H7 (cell line): Measurements from ENCODE around the gene ITPRIPL1. TPM values are rescaled to one million over a fixed set of nuclear protein-coding genes. Genes with fewer than 3 reads are reported as not detected.
A peak's percentile ranks its signal among the peaks of the same experiment; 100 is the strongest.

Source experiments
- DNase-seq: peaks from one replicate; pipeline ENCODE4 v3.0.0; 2012
- H3K27me3 ChIP-seq: 2 replicates; pipeline ENCODE4 v1.6.0; 2011; ENCODE audit warnings: mild to moderate bottlenecking, low read length; ENCODE audit not compliant: control insufficient read depth, insufficient read depth
- H3K36me3 ChIP-seq: replicated peaks from 2 replicates; pipeline ENCODE4 v1.5.1; 2011; ENCODE audit warnings: low read length; ENCODE audit not compliant: control insufficient read depth, insufficient read depth
- H3K4me3 ChIP-seq: 2 replicates; pipeline ENCODE4 v1.5.1; 2011; ENCODE audit warnings: low read depth, mild to moderate bottlenecking, control low read depth, low read length, moderate library complexity; ENCODE audit not compliant: insufficient read depth
- total RNA-seq: library from RNA; depleted of rRNA; stranded (reverse); fragments of >200 nt; shearing (Covaris generic); gene quantifications from 2 replicates; pipeline ENCODE4 v1.2.3, GENCODE V29; 2014; rRNA removed

The ITPRIPL1 gene
- total RNA-seq, 1 experiment from 2014 or later = 9.0 TPM

DNA sequence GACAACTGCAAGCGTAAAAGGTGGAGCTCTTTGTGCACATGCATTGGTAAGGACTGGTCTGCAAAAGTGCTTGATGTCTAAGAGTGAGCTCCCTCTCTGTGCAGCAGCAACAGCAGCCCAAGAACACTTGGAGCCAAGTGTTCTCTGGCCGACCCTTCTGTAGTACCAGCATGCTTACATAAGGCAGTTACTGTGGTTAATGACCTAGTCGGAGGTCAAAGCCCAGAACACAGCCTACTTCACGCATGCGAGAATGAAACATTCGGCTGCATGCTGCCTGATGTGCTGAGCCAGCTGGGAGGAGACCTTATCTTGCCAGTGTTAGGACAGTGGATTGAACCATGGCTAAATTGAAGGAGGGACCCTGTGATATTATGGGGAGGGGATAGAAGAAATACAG, 31.8 kb downstream of the ITPRIPL1 start:
- DNase-seq = no peak
- Histone ChIP-seq H3K36me3 (peaks cover 45% of the 10 kb centered on the region), H3K4me3 (no peak overlapping the region), H3K27me3 (no peaks in the 10 kb centered on the region)

DNA sequence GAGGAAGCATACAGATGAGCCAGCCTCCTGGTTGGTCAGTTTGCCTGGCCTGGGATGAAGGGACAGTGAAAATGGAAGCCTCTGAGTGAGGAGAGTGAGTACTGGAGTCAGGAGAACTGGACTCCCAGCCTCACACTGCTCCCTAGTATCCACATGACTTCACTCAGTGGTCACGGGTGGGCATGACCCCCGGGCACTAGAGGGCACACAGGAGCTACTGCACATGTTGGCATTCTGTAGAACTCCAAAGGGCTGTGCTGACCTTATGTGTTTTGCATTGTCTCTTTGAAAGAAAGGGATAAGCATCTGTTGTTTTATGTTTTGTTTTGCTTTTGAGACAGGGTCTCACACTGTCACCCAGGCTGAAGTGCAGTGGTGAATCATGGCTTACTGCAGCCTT, 34.2 kb downstream of the ITPRIPL1 start:
- H3K4me3 ChIP-seq = no peak overlapping the region
- peak; percentile 38 for DNase-seq

DNA sequence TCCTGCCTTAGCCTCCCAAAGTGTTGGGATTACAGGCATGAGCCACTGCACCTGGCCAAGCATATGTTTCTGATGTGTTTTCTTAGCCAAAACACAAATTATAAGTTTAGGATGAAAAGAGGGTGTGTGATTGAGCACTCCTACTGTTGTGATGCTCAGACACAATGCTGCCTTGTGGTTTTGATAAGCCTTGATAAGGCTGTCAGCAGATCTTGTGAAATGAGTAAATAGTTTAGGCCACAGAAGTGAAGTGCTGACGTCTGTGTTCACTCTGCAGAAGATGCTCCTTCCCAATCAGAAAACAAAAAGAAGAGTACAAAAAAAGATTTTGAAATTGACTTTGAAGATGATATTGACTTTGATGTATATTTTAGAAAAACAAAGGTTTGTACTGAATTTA, 34.7 kb downstream of the ITPRIPL1 start:
- no peak for DNase-seq
- no peak overlapping the region for H3K4me3 ChIP-seq
- H3K36me3 ChIP-seq = peaks cover 37% of the 10 kb centered on the region
- no peaks in the 10 kb centered on the region for H3K27me3 ChIP-seq

More for the DNA sequence above, 34.2 kb downstream of the ITPRIPL1 start:
- no peaks in the 10 kb centered on the region for H3K27me3 ChIP-seq
- H3K36me3 ChIP-seq = peaks cover 36% of the 10 kb centered on the region

DNA sequence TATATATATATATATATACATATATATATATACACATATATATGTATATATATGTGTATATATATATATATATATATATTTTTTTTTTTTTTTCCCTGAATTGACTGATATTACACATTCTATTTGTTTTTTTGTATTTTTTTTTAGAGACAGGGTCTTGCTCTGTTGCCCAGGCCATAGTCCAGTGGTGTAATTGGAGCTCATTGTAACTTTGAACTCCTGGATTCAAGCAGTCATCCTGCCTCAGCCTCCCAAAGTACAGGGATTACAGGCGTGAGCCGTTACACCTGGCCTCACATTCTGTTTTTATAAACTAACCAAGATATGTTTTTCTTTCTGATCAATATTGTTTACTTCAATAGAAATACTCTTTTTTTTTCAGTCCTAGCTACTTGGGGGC, 36.6 kb downstream of the ITPRIPL1 start:
- Histone ChIP-seq H3K4me3 (no peak overlapping the region), H3K36me3 (peaks cover 43% of the 10 kb centered on the region)
- DNase-seq = no peak

DNA sequence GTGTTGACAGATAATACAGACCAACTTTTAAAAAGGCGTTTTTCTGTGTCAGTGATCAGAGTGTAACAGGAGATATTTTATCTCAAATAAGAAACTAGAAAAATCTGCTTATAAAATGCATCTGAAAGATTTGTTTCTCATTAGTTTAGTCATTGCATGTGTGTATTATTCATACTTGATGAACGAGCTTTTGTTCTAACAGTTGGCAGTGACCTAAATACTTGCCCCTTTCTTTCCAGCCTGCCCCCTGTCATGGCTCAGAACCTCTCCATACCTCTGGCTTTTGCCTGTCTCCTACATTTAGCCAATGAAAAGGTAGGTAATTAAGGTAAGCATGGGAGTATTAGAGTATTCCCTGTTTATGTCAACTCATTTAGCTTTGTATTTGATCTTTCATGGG, 44.1 kb downstream of the ITPRIPL1 start:
- peaks cover 56% of the 10 kb centered on the region for H3K36me3 ChIP-seq
- DNase-seq = no peak

More for the DNA sequence above, 36.6 kb downstream of the ITPRIPL1 start:
- no peaks in the 10 kb centered on the region for H3K27me3 ChIP-seq

DNA sequence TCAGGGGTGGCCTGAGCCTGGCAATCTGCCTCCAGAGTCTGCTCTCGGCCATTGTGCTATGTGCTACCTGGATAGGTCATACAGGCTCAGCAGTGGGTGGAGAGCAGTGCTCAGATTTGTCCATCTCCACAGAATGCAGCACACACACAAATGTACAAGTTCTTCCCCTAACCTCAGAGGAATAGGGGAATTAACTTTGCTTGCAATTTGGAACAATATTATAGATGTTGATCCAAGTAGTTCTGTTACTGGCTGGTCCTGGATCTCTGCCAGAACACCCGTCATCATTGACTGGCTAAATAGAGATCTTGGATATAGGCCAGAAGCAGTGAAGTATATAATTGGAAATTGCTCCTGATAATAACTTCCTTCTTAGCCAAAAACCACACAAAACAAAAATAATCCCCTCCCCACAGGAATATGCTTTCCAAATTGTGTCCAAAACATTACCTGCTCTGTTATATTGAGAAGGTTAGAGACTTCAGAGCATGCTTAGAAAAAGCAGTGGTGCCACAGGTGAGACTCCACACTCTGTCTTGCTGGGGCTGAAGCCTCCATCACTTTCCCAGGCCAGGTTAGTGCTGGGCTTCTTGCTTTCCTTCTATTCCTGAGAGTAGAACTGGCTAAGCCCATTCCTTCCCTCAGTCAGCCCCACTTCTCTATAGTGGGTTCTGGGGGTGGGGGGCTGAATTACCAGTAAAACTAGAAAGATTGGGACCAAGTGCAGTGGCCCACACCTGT, 49.3 kb downstream of the ITPRIPL1 start:
- peaks cover 28% of the 10 kb centered on the region for H3K36me3 ChIP-seq
- H3K27me3 ChIP-seq = no peaks in the 10 kb centered on the region
- DNase-seq = no peak
- H3K4me3 ChIP-seq = no peak overlapping the region

More for the DNA sequence above, 44.1 kb downstream of the ITPRIPL1 start:
- Histone ChIP-seq H3K4me3 (no peak overlapping the region), H3K27me3 (no peaks in the 10 kb centered on the region)

Other genes starting within 250 kb of the ITPRIPL1 start
- 1.6 and 1.9 TPM in 2 replicates for gene ADRA2B, start 208.7 kb upstream of the ITPRIPL1 start, total RNA-seq
- not detected in 2 replicates for gene ASTL, start 186.8 kb upstream of the ITPRIPL1 start, total RNA-seq
- 2.0 and 3.6 TPM in 2 replicates for gene DUSP2, start 179.9 kb upstream of the ITPRIPL1 start, total RNA-seq
- gene STARD7, start 116.5 kb upstream of the ITPRIPL1 start, total RNA-seq = 233 and 253 TPM in 2 replicates
- 13.4 and 13.8 TPM in 2 replicates for gene TMEM127, start 59.3 kb upstream of the ITPRIPL1 start, total RNA-seq
- 108 and 111 TPM in 2 replicates for gene CIAO1, start 59.1 kb upstream of the ITPRIPL1 start, total RNA-seq
- 60.5 and 73.5 TPM in 2 replicates for gene SNRNP200, start 19.8 kb upstream of the ITPRIPL1 start, total RNA-seq
- 37.2 and 46.4 TPM in 2 replicates for gene NCAPH, start 10.4 kb downstream of the ITPRIPL1 start, total RNA-seq
- 0.10 TPM in 1 of 2 replicates, not detected in the other for gene NEURL3, start 180.0 kb downstream of the ITPRIPL1 start, total RNA-seq
- 20.7 and 26.7 TPM in 2 replicates for gene ARID5A, start 211.4 kb downstream of the ITPRIPL1 start, total RNA-seq